HG03280 (cell line): ENCODE measurements around the gene EFNB2.

ENCODE experiments used
- ATAC-seq: cut with Tn5 transposase; IDR thresholded peaks from one replicate; pipeline ENCODE4 v1.9.1; 2021; ENCODE audit warnings: mild to moderate bottlenecking, moderate library complexity; ENCODE audit not compliant: unreplicated experiment

The EFNB2 gene

DNA sequence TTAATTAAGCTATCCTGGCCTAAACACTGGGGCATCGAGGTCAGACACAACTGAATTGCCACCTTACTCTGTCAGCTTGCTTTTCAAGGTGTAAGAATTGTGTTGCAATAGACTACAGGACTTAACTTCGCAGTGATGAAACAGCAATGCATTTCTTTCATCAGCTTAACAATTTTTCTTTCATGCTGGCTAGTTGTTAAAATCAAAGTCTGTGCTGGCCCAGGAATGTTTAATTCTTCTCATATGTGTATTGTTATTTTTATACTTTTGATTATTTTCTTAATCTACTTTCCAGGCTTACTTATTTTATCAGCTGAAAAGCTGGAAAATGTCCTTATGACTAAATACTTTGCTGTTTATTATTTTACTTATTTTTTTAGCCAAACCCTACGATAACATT, 79.7 kb downstream of the EFNB2 start:
- no peak for ATAC-seq

DNA sequence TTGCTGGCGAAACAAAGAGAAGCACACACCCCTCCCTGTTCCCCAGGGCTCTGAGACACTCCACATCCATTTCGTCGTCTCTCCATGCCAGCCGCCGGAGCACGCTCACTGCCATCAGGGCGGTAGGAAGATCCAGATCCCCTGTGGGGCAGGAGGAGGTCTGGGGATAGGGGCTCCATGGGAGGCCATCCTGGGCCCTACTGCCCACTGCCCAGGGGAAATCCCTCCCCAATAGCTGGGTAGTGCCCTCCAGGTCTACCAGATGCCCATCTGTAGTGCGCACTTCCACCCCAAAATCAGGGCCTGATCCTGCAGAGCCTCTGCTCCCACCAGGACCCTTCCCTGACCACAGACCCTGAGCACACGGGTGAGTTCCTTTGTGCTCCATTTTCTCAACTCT, 80.3 kb downstream of the EFNB2 start:
- ATAC-seq, result no peak

DNA sequence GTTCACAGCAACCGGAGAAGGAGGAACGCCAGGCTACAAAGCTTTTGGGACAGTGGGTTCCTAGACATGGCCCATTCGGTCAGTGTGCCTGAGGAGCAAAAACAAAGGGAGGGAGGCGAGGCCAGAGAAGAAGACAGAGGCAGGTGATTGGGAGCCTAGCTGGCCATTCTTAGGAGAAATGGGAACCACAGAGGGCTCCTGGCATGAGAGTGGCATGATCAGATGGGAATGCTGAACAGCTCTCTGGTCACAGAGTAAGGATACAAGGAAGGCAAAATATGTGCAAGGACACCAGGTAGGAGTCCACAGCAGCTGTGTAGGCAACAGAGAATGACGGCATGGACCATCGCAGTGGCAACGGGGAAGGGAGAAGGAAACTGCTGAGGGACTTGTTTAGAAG, 82.4 kb downstream of the EFNB2 start:
- no peak for ATAC-seq

DNA sequence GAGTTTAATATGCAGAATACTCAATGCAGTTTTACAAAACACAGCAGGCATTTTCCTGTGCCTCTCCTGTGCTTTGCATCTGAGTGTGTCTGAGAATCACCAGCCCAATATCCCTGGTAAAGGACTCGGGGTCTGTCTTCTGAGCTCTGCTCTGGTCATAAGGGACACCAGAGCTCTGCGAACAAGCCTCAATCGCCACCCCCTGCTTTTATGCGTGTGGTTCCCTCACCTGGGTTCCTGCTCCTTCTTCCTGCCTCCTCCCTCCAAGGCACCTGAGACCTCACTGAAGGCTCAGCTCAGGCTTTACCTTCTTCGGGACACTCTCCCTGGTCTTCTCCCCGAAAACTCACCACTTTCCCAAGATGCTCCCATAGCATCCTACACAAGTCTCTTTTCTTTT, 84.5 kb downstream of the EFNB2 start:
- no peak for ATAC-seq

DNA sequence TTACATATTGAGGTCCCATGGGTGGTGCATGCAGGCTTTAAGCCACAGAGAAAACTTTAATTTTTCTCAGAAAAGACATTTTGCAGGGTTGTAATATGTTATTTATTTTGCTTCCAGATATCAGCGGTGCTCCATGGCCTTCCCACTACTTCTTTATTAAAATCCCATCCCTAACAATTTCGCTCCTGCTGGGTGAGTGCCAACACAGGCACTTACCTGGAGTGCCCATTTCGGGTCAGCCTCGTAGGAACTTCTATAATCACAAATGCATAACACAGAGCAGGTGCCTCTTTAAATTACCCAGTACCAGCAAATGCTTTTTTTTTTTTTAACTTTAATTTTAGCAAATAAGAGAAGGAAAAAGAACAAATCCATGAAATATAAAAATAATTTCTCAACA, 86.4 kb downstream of the EFNB2 start:
- no peak for ATAC-seq

DNA sequence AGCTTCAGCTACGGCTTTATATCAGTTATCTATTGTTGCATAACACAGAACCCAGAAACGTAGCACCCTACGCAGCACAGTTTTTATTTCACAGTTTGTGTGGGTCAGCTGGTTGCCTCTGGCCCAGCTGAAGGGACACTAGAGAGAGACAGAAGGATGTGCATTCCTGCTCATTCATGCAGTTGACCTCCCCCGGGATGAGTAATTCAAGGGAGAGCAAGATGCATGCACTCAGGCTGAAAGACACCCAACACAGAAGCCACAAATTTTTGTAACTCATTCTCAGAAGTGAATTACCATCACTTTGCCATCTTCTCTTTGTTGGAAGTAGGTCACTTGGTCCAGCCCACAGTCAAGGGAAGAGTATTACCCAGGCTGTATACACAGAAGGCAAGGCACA, 89.5 kb downstream of the EFNB2 start:
- ATAC-seq, result no peak

DNA sequence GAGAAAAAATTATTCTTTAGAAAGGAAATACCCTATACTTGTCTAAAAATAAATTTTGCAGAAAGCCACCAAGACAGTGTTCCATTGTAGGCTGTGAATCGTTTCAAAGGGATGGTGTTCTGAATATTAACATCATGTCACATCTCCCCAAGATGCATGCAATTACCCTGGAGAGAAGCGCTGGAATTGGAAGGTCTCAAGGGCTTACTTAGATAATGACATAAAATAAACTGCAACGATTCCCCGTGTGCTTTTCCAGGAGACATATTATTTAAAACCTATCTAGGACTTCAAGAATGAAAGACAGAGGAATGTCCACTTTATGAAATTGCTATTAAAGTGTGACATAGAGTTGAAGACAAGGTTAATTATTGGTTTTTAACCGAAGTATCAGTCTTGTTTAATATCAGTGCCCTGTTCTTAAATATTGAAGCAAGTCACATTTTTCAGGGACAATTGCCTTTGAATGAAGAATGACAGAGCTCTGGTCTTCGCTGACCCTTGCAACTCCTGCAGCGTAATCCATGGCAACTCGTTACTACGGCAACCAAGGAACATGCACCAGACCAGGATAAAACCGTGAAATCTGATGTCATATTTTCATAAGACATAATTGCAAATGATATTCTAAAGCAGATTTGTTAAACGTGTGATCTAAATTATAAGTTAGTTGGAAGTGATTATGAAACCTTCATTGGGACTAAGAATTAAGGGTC, 91.7 kb downstream of the EFNB2 start:
- no peak for ATAC-seq

DNA sequence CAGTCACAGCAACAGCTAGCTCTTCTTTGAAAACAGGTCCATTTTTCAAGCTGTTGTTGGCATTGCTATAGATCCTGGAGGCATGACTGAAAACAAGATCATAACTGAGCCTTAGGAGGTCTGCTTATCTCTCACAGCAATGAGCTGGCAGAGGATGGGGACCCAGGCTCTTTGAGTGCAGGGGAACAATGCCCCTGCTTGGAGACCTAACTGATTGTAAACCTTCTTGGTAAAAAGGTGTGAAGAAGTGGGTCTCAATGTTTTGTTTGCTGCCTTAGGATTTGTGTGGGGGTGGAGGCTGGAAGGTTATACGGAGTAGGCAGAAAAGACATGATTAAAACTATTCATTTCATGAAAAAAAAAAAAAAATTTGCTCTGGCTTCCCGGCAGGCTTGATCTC, 94.6 kb downstream of the EFNB2 start:
- ATAC-seq, result no peak
